Forelimb muscle (tissue), 1 donor: ENCODE results near the gene PDCD4. TPM values are rescaled to one million over a fixed set of nuclear protein-coding genes. Genes with fewer than 3 reads are reported as not detected.

ENCODE experiments used
- DNase-seq: peaks from one replicate; pipeline ENCODE4 v3.0.0-alpha.2; 2013; ENCODE audit warnings: low read depth
- polyA plus RNA-seq: library from polyadenylated mRNA; unstranded; fragments of 120-200 nt; gene quantifications from one replicate; pipeline ENCODE4 v1.2.1, GENCODE V29; 2013; ENCODE audit not compliant: insufficient read length

The PDCD4 gene
- polyA plus RNA-seq: 156 TPM

- peak; percentile 93 for DNase-seq
These were observed at the start of gene PDCD4 for GRCh38 chr10:110871298-110872084. Gene PDCD4 (plus strand): TSS chr10:110871928. CDS start chr10:110876028, 4,100 bp downstream.

- no peak for DNase-seq
These were observed 49.6 kb upstream of the PDCD4 start for GRCh38 chr10:110822035-110822711.

GRCh38 chr10:110822712-110823311, 48.9 kb upstream of the PDCD4 start:
- no peak for DNase-seq

- no peak for DNase-seq
These were observed 47.6 kb upstream of the PDCD4 start for GRCh38 chr10:110824152-110824441.

GRCh38 chr10:110824660-110825059, 47.1 kb upstream of the PDCD4 start:
- no peak for DNase-seq

GRCh38 chr10:110825508-110825907, 46.2 kb upstream of the PDCD4 start:
- no peak for DNase-seq

GRCh38 chr10:110827410-110827809, 44.3 kb upstream of the PDCD4 start:
- DNase-seq: no peak

- DNase-seq: no peak
These were observed 43.9 kb upstream of the PDCD4 start for GRCh38 chr10:110827875-110828274.

- no peak for DNase-seq
These were observed 43.2 kb upstream of the PDCD4 start for GRCh38 chr10:110828525-110828924.

- no peak for DNase-seq
These were observed 41.9 kb upstream of the PDCD4 start for GRCh38 chr10:110829721-110830410.

GRCh38 chr10:110833234-110833940, 38.3 kb upstream of the PDCD4 start:
- DNase-seq: no peak

- no peak for DNase-seq
These were observed 37.6 kb upstream of the PDCD4 start for GRCh38 chr10:110833941-110834628.

- peak; percentile 56 for DNase-seq
These were observed 37.0 kb upstream of the PDCD4 start for GRCh38 chr10:110834629-110835301.

GRCh38 chr10:110835841-110836240, 35.9 kb upstream of the PDCD4 start:
- DNase-seq: no peak

- DNase-seq: no peak
These were observed 35.0 kb upstream of the PDCD4 start for GRCh38 chr10:110836706-110837105.

GRCh38 chr10:110837418-110838171, 34.1 kb upstream of the PDCD4 start:
- no peak for DNase-seq

GRCh38 chr10:110840225-110840922, 31.4 kb upstream of the PDCD4 start:
- no peak for DNase-seq

- DNase-seq: no peak
These were observed 30.8 kb upstream of the PDCD4 start for GRCh38 chr10:110840923-110841428.

- DNase-seq: no peak
These were observed 29.9 kb upstream of the PDCD4 start for GRCh38 chr10:110841767-110842267.
